Endothelial cell (in vitro differentiated cells): ENCODE results near the gene FRMD4A. TPM values are rescaled to one million over a fixed set of nuclear protein-coding genes. Genes with fewer than 3 reads are reported as not detected.

Experiments
- DNase-seq: peaks from one replicate; pipeline ENCODE4 v3.0.0; 2021; ENCODE audit warnings: low spot score
- H3K27ac Mint-ChIP-seq: one replicate; pipeline ENCODE4 v1.8.0; 2021; ENCODE audit warnings: mixed read lengths, inconsistent platforms; ENCODE audit not compliant: unreplicated experiment
- H3K27me3 Mint-ChIP-seq: one replicate; pipeline ENCODE4 v1.8.0; 2021; ENCODE audit warnings: mild to moderate bottlenecking, moderate library complexity, mixed read lengths, inconsistent platforms; ENCODE audit not compliant: unreplicated experiment
- H3K36me3 Mint-ChIP-seq: one replicate; pipeline ENCODE4 v1.8.0; 2021; ENCODE audit warnings: mild to moderate bottlenecking, low read depth, mixed read lengths, inconsistent platforms; ENCODE audit not compliant: unreplicated experiment
- H3K4me1 Mint-ChIP-seq: one replicate; pipeline ENCODE4 v1.8.0; 2021; ENCODE audit warnings: mild to moderate bottlenecking, mixed read lengths, inconsistent platforms; ENCODE audit not compliant: unreplicated experiment
- H3K4me3 Mint-ChIP-seq: one replicate; pipeline ENCODE4 v1.8.0; 2021; ENCODE audit warnings: mild to moderate bottlenecking, mixed read lengths, inconsistent platforms; ENCODE audit not compliant: unreplicated experiment
- H3K9me3 Mint-ChIP-seq: one replicate; pipeline ENCODE4 v1.8.0; 2021; ENCODE audit warnings: mixed read lengths, inconsistent platforms; ENCODE audit not compliant: unreplicated experiment
- CTCF ChIP-seq: fragments of 200-600 bp; sonication (generic); IDR thresholded peaks from one replicate; pipeline ENCODE4 v1.5.0; 2021; ENCODE audit warnings: antibody characterized with exemption; ENCODE audit not compliant: unreplicated experiment
- total RNA-seq: library from RNA; stranded (reverse); fragmentation: NEBNext Ultra II Directional; extraction: Animal tissue kit (Norgen Biotek cat#: 25700); gene quantifications from one replicate; pipeline ENCODE4 v1.2.1, GENCODE V29; 2021; ENCODE audit not compliant: unreplicated experiment

Gene FRMD4A
- total RNA-seq, 1 donor from 2014 or later: 68.9 TPM

- no peak for TF ChIP-seq CTCF
- H3K36me3 Mint-ChIP-seq: no peaks in the 10 kb centered on the region
- no peaks in the 10 kb centered on the region for H3K4me1 Mint-ChIP-seq
- H3K27me3 Mint-ChIP-seq: peaks cover 2% of the 10 kb centered on the region
- DNase-seq: no peak
- no peak overlapping the region for H3K27ac Mint-ChIP-seq
- no peak overlapping the region for H3K4me3 Mint-ChIP-seq
- no peaks in the 10 kb centered on the region for H3K9me3 Mint-ChIP-seq
These were observed 70.8 kb downstream of the FRMD4A start for GRCh38 chr10:14259696-14260566.

- no peak overlapping the region for H3K27ac Mint-ChIP-seq
- H3K4me3 Mint-ChIP-seq: no peak overlapping the region
- TF ChIP-seq CTCF: no peak
- no peaks in the 10 kb centered on the region for H3K4me1 Mint-ChIP-seq
- DNase-seq: no peak
- H3K9me3 Mint-ChIP-seq: no peaks in the 10 kb centered on the region
- H3K36me3 Mint-ChIP-seq: no peaks in the 10 kb centered on the region
- no peaks in the 10 kb centered on the region for H3K27me3 Mint-ChIP-seq
These were observed 76.4 kb downstream of the FRMD4A start for GRCh38 chr10:14254368-14254767.

- H3K36me3 Mint-ChIP-seq: no peaks in the 10 kb centered on the region
- no peaks in the 10 kb centered on the region for H3K9me3 Mint-ChIP-seq
- H3K4me3 Mint-ChIP-seq: no peak overlapping the region
- TF ChIP-seq CTCF: no peak
- no peaks in the 10 kb centered on the region for H3K4me1 Mint-ChIP-seq
- H3K27me3 Mint-ChIP-seq: no peaks in the 10 kb centered on the region
- H3K27ac Mint-ChIP-seq: no peak overlapping the region
- DNase-seq: no peak
These were observed 77.0 kb downstream of the FRMD4A start for GRCh38 chr10:14253711-14254110.

- no peaks in the 10 kb centered on the region for H3K4me1 Mint-ChIP-seq
- TF ChIP-seq CTCF: no peak
- DNase-seq: no peak
- H3K36me3 Mint-ChIP-seq: no peaks in the 10 kb centered on the region
- H3K27ac Mint-ChIP-seq: no peak overlapping the region
- H3K9me3 Mint-ChIP-seq: no peaks in the 10 kb centered on the region
- H3K27me3 Mint-ChIP-seq: no peaks in the 10 kb centered on the region
- no peak overlapping the region for H3K4me3 Mint-ChIP-seq
These were observed 77.6 kb downstream of the FRMD4A start for GRCh38 chr10:14253079-14253478.

- H3K9me3 Mint-ChIP-seq: no peaks in the 10 kb centered on the region
- no peak for DNase-seq
- peaks cover 2% of the 10 kb centered on the region for H3K27me3 Mint-ChIP-seq
- TF ChIP-seq CTCF: no peak
- H3K36me3 Mint-ChIP-seq: no peaks in the 10 kb centered on the region
- no peak overlapping the region for H3K27ac Mint-ChIP-seq
- no peaks in the 10 kb centered on the region for H3K4me1 Mint-ChIP-seq
- no peak overlapping the region for H3K4me3 Mint-ChIP-seq
These were observed 80.1 kb downstream of the FRMD4A start for GRCh38 chr10:14250496-14251076.
